Prostate gland (tissue), 2 donors: ENCODE measurements around the gene NUBP2.

Experiments used
- POLR2AphosphoS5 ChIP-seq: sonication (generic); formaldehyde crosslinking; IDR thresholded peaks from one replicate; pipeline ENCODE4 v1.6.1; 2017; ENCODE audit warnings: antibody characterized with exemption
- TF ChIP-seq, protein P1 (sequence below), 4 experiments: fragments of 200-600 bp in 2 of 4; fragments of 450-650 bp in 2 of 4; sonication (generic) in 2 of 4; IDR thresholded peaks; 1 replicate in 3 of 4; 2 replicates in 1 of 4; pipeline ENCODE4 v1.5.1; 2016 to 2019; ENCODE audit warnings: antibody characterized with exemption in 4 of 4, mild to moderate bottlenecking in 2 of 4, moderate library complexity in 2 of 4

DNA sequence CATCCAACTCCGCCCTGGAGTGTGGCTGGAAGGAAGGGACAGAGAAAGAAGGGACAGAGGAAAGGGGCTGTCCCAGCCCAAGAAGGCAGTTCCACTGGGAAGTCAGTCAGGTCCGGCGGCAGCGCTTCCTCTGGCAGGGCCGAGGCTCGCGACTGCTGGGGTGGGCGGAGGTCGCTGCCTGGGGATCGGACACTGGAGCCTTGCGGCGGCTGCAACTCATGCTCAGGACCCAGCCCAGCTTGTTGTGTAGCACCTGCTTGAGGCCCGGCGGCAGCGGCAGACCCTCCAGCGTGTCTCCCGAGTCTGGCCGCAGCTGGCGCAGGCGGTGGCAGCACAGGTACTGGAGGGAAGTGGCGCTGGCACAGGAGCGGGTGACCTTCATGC lies 5.8 kb upstream of the NUBP2 start:
- TF ChIP-seq POLR2AphosphoS5 = no peak
- TF ChIP-seq, protein P1, sequence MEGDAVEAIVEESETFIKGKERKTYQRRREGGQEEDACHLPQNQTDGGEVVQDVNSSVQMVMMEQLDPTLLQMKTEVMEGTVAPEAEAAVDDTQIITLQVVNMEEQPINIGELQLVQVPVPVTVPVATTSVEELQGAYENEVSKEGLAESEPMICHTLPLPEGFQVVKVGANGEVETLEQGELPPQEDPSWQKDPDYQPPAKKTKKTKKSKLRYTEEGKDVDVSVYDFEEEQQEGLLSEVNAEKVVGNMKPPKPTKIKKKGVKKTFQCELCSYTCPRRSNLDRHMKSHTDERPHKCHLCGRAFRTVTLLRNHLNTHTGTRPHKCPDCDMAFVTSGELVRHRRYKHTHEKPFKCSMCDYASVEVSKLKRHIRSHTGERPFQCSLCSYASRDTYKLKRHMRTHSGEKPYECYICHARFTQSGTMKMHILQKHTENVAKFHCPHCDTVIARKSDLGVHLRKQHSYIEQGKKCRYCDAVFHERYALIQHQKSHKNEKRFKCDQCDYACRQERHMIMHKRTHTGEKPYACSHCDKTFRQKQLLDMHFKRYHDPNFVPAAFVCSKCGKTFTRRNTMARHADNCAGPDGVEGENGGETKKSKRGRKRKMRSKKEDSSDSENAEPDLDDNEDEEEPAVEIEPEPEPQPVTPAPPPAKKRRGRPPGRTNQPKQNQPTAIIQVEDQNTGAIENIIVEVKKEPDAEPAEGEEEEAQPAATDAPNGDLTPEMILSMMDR (IDR thresholded peaks at IDR 0.05) = no peak
